ENCODE results near the gene FBXL16.
A peak's percentile ranks its signal among the peaks of the same experiment; 100 is the strongest.

Gene FBXL16

GRCh38 chr16:717450-718245 is 12.0 kb upstream of the FBXL16 start:
- Histone ChIP-seq H3K27ac (ENCODE audit: extremely low read depth, low read depth, low read length) (no peak overlapping the region), H3K9me3 (ENCODE audit: control insufficient read depth, insufficient read depth, low read depth, low read length) (no peaks in the 10 kb centered on the region), H3K4me3 (ENCODE audit: low read depth, low read length) (no peak overlapping the region), H3K4me1 (ENCODE audit: control insufficient read depth, insufficient read depth, low read length) (peaks cover 13% of the 10 kb centered on the region), H3K36me3 (ENCODE audit: control insufficient read depth in 2 of 2, insufficient read depth in 1 of 2, low read length in 2 of 2) (peaks cover 0 to 8% of the 10 kb centered on the region in 2 experiments; a peak in 1 of 3 replicates)
- CTCF ChIA-PET: interaction anchor here (5.7 kb wide), 1 partner anchor 69 kb away, joined by 34 read pairs; the partner anchor contains the start of genes CHTF18 and RPUSD1
- POLR2A ChIA-PET: interaction anchor here (1.0 to 1.7 kb wide), 3 partner anchors 7 to 71 kb away, joined by 3 to 8 read pairs (median 4); partner anchors contain the start of genes CHTF18 and RPUSD1
- TF ChIP-seq HIC1 (tag by site-specific recombination; IDR thresholded peaks at IDR 0.05) (peak; percentile 82), ZNF561 (tag by site-specific recombination; IDR thresholded peaks at IDR 0.05; ENCODE audit: borderline replicate concordance) (no peak)

- CTCF ChIA-PET: interaction anchor here (1.2 to 5.7 kb wide), 3 partner anchors 10 to 70 kb away, joined by 3 to 34 read pairs (median 6); partner anchors contain the start of genes CHTF18 and RPUSD1
- POLR2A ChIA-PET: interaction anchor here (1.0 to 1.7 kb wide), 4 partner anchors 8 to 72 kb away, joined by 3 to 8 read pairs (median 4); partner anchors contain the start of genes CHTF18 and RPUSD1
- H3K9me3 ChIP-seq (ENCODE audit: control insufficient read depth, insufficient read depth, low read depth, low read length): no peaks in the 10 kb centered on the region
- no peak overlapping the region for H3K27ac ChIP-seq (ENCODE audit: extremely low read depth, low read depth, low read length)
- no peak overlapping the region for H3K4me3 ChIP-seq (ENCODE audit: low read depth, low read length)
- H3K4me1 ChIP-seq (ENCODE audit: control insufficient read depth, insufficient read depth, low read length): peaks cover 13% of the 10 kb centered on the region
- peaks cover 0 to 7% of the 10 kb centered on the region in 2 experiments; a peak in 1 of 3 replicates for H3K36me3 ChIP-seq (ENCODE audit: control insufficient read depth in 2 of 2, insufficient read depth in 1 of 2, low read length in 2 of 2)
- no peak for TF ChIP-seq ZNF670 (tag by site-specific recombination; IDR thresholded peaks at IDR 0.05; ENCODE audit: low read depth)
- TF ChIP-seq ZBTB11 (tag by site-specific recombination; conservative IDR thresholded peaks at IDR 0.05; ENCODE audit: low read depth): no peak
- peak; percentile 71 for TF ChIP-seq ZBTB44 (tag by site-specific recombination; IDR thresholded peaks at IDR 0.05)
- no peak for TF ChIP-seq WT1 (tag by site-specific recombination; IDR thresholded peaks at IDR 0.05)
Measured at GRCh38 chr16:716768-717325, 11.2 kb upstream of the FBXL16 start.

- POLR2A ChIA-PET: interaction anchor here (0.8 to 1.7 kb wide), 5 partner anchors 8 to 69 kb away, joined by 3 to 8 read pairs (median 3); partner anchors contain the start of genes CCDC78 and HAGHL
- H3K27ac ChIP-seq (ENCODE audit: extremely low read depth, low read depth, low read length): no peak overlapping the region
- peak; percentile 55; the same call in 1 of the 2 replicates for TF ChIP-seq BCL11B (tag by site-specific recombination; IDR thresholded peaks at IDR 0.05; ENCODE audit: low read depth)
- TF ChIP-seq ZNF692 (tag by site-specific recombination; IDR thresholded peaks at IDR 0.05): 0 out of 2 replicates have a peak, but pooled peaks have one; percentile 0
- no peak for TF ChIP-seq SCRT2 (tag by site-specific recombination; IDR thresholded peaks at IDR 0.05)
- 0 out of 2 replicates have a peak, but pooled peaks have one; percentile 3 for TF ChIP-seq ZNF335 (tag by site-specific recombination; conservative IDR thresholded peaks at IDR 0.05)
- peak; percentile 50 for TF ChIP-seq GLIS1 (tag by site-specific recombination; IDR thresholded peaks at IDR 0.05)
- TF ChIP-seq ZBTB17 (tag by site-specific recombination; IDR thresholded peaks at IDR 0.05): no peak
- 0 out of 2 replicates have a peak, but pooled peaks have one; percentile 2 for TF ChIP-seq ZEB2 (tag by site-specific recombination; IDR thresholded peaks at IDR 0.05)
- no peak for TF ChIP-seq ZNF792 (tag by site-specific recombination; IDR thresholded peaks at IDR 0.05)
- 0 out of 2 replicates have a peak, but pooled peaks have one; percentile 5 for TF ChIP-seq KLF17 (tag by site-specific recombination; IDR thresholded peaks at IDR 0.05)
Measured at GRCh38 chr16:716200-716568, 10.6 kb upstream of the FBXL16 start.

More at GRCh38 chr16:716200-716568, 10.6 kb upstream of the FBXL16 start:
- Histone ChIP-seq H3K4me3 (ENCODE audit: low read depth, low read length) (no peak overlapping the region; the same call in 1 of the 2 replicates), H3K9me3 (ENCODE audit: control insufficient read depth, insufficient read depth, low read depth, low read length) (no peaks in the 10 kb centered on the region), H3K4me1 (ENCODE audit: control insufficient read depth, insufficient read depth, low read length) (peaks cover 10% of the 10 kb centered on the region), H3K36me3 (ENCODE audit: control insufficient read depth in 2 of 2, insufficient read depth in 1 of 2, low read length in 2 of 2) (peaks cover 0 to 7% of the 10 kb centered on the region in 2 experiments; a peak in 1 of 3 replicates)
- CTCF ChIA-PET: interaction anchor here (0.6 to 1.3 kb wide), 5 partner anchors 9 to 72 kb away, joined by 3 to 7 read pairs (median 6); partner anchors contain the start of genes CHTF18 and RPUSD1

Measured in HEK293 (cell line).